WTC11 (cell line): ENCODE measurements around the gene RPL15. TPM values are rescaled to one million over a fixed set of nuclear protein-coding genes. Genes with fewer than 3 reads are reported as not detected.

Experiments used
- ATAC-seq: fragments of 200-7000 bp; cut with Tn5 transposase; 2 replicates; pipeline ENCODE4 v1.10.0; 2021; ENCODE audit warnings: mild to moderate bottlenecking, moderate library complexity
- CTCF ChIA-PET: fragments of 300-600 bp; sonication (Branson Sonifier 250); formaldehyde crosslinking; loops from one replicate; lab custom pipeline; 2021; ENCODE audit warnings: antibody characterized with exemption; lab: Charles Lee
- POLR2A ChIA-PET: fragments of 350-600 bp; sonication (Branson Sonifier 250); formaldehyde crosslinking; loops from one replicate; lab custom pipeline; 2021; ENCODE audit warnings: antibody characterized with exemption; lab: Charles Lee
- DNase-seq: peaks from one replicate; pipeline ENCODE4 v3.0.0; 2021; ENCODE audit warnings: low spot score
- H3K27ac Mint-ChIP-seq: 2 replicates; pipeline ENCODE4 v1.8.0; 2021; ENCODE audit warnings: mixed read lengths
- H3K27me3 Mint-ChIP-seq: 2 replicates; pipeline ENCODE4 v1.8.0; 2021; ENCODE audit warnings: low read depth, mild to moderate bottlenecking, moderate library complexity, mixed read lengths
- H3K36me3 Mint-ChIP-seq: 2 replicates; pipeline ENCODE4 v1.8.0; 2021; ENCODE audit warnings: mixed read lengths
- H3K4me1 Mint-ChIP-seq: 2 replicates; pipeline ENCODE4 v1.8.0; 2022; ENCODE audit warnings: mixed read lengths
- H3K4me3 Mint-ChIP-seq: 2 replicates; pipeline ENCODE4 v1.8.0; 2021; ENCODE audit warnings: mild to moderate bottlenecking, moderate library complexity, mixed read lengths
- H3K9me3 Mint-ChIP-seq: 2 replicates; pipeline ENCODE4 v1.8.0; 2021; ENCODE audit warnings: mixed read lengths
- ELF4 ChIP-seq: sonication (generic); formaldehyde crosslinking; IDR thresholded peaks from 2 replicates; pipeline ENCODE4 v1.8.1; 2022; ENCODE audit warnings: low read depth, mild to moderate bottlenecking, moderate library complexity, missing genetic modification reagents
- ESRRA ChIP-seq: sonication (generic); formaldehyde crosslinking; IDR thresholded peaks from 2 replicates; pipeline ENCODE4 v1.8.1; 2022; ENCODE audit warnings: mild to moderate bottlenecking, missing genetic modification reagents, borderline replicate concordance
- FOXJ3 ChIP-seq: sonication (generic); formaldehyde crosslinking; IDR thresholded peaks from 2 replicates; pipeline ENCODE4 v1.9.0; 2021; ENCODE audit warnings: missing genetic modification reagents, mild to moderate bottlenecking, borderline replicate concordance
- FOXK1 ChIP-seq: sonication (generic); formaldehyde crosslinking; IDR thresholded peaks from 2 replicates; pipeline ENCODE4 v1.8.0; 2022; ENCODE audit warnings: mild to moderate bottlenecking, moderate library complexity, missing genetic modification reagents
- GTF2I ChIP-seq: fragments of 250-450 bp; sonication (Bioruptor Pico); conservative IDR thresholded peaks from 2 replicates; pipeline ENCODE4 v1.4.0; 2021; ENCODE audit warnings: mild to moderate bottlenecking
- IRF2 ChIP-seq: sonication (generic); formaldehyde crosslinking; IDR thresholded peaks from 2 replicates; pipeline ENCODE4 v1.8.0; 2022; ENCODE audit warnings: low read depth, missing genetic modification reagents, borderline replicate concordance
- NFE2L1 ChIP-seq: sonication (generic); formaldehyde crosslinking; IDR thresholded peaks from 2 replicates; pipeline ENCODE4 v1.8.1; 2023; ENCODE audit warnings: missing genetic modification reagents
- NR3C1 ChIP-seq: sonication (generic); formaldehyde crosslinking; conservative IDR thresholded peaks from 2 replicates; pipeline ENCODE4 v1.8.1; 2023; ENCODE audit warnings: low read depth, mild to moderate bottlenecking, missing genetic modification reagents
- SMAD3 ChIP-seq: sonication (generic); formaldehyde crosslinking; IDR thresholded peaks from 2 replicates; pipeline ENCODE4 v1.8.0; 2022; ENCODE audit warnings: missing genetic modification reagents, mild to moderate bottlenecking, borderline replicate concordance
- TEAD1 ChIP-seq: sonication (generic); formaldehyde crosslinking; IDR thresholded peaks from 2 replicates; pipeline ENCODE4 v1.8.0; 2022; ENCODE audit warnings: mild to moderate bottlenecking, missing genetic modification reagents
- TP53 ChIP-seq: sonication (generic); formaldehyde crosslinking; IDR thresholded peaks from 2 replicates; pipeline ENCODE4 v1.8.1; 2023; ENCODE audit warnings: mild to moderate bottlenecking, missing genetic modification reagents
- total RNA-seq: library from RNA; stranded (reverse); gene quantifications from 3 replicates; pipeline ENCODE4 v1.2.3, GENCODE V29; 2021
- TF ChIP-seq, protein P1 (sequence below): sonication (generic); formaldehyde crosslinking; IDR thresholded peaks from 2 replicates; pipeline ENCODE4 v1.8.1; 2022; ENCODE audit warnings: mild to moderate bottlenecking, moderate library complexity, missing genetic modification reagents
- TF ChIP-seq, protein P2 (sequence below): fragments of 250-450 bp; sonication (Bioruptor Pico); IDR thresholded peaks from 2 replicates; pipeline ENCODE4 v1.9.0; 2021; ENCODE audit warnings: mild to moderate bottlenecking, borderline replicate concordance
- TF ChIP-seq, protein P3 (sequence below): sonication (generic); formaldehyde crosslinking; IDR thresholded peaks from 2 replicates; pipeline ENCODE4 v1.8.0; 2023; ENCODE audit warnings: mild to moderate bottlenecking, missing genetic modification reagents
- TF ChIP-seq, protein P4 (sequence below): sonication (generic); formaldehyde crosslinking; IDR thresholded peaks from 2 replicates; pipeline ENCODE4 v1.8.1; 2022; ENCODE audit warnings: low read depth, mild to moderate bottlenecking, moderate library complexity, missing genetic modification reagents, borderline replicate concordance
- TF ChIP-seq, protein P5 (sequence below): sonication (generic); formaldehyde crosslinking; IDR thresholded peaks from 2 replicates; pipeline ENCODE4 v1.8.0; 2022; ENCODE audit warnings: mild to moderate bottlenecking, missing genetic modification reagents
- TF ChIP-seq, protein P6 (sequence below): fragments of 250-450 bp; sonication (Bioruptor Pico); IDR thresholded peaks from 2 replicates; pipeline ENCODE4 v1.8.0; 2021; ENCODE audit warnings: mild to moderate bottlenecking
- TF ChIP-seq, protein P7 (sequence below): sonication (generic); formaldehyde crosslinking; IDR thresholded peaks from 2 replicates; pipeline ENCODE4 v1.8.1; 2023; ENCODE audit warnings: mild to moderate bottlenecking, missing genetic modification reagents

The RPL15 gene
- total RNA-seq, 1 experiment from 2014 or later: 2,428 TPM

DNA sequence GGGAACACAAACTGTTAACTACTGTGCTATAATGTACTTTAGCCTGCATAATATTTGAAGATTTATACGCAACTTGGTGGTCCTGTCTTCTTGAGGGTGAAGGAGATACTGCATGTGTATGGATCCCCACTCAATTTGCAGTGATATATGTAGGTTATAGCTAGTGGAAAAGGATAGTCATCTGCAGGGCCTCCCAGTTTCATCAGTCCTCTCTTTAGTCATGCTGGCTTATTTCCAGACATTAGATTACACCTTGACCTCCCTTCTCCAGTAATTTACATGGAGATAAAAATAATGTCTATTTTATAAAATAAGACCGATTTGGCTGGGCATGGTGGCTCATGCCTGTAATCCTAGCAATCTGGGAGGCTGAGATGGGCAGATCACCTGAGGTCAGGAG lies 31.8 kb downstream of the RPL15 start (continued):
- TF ChIP-seq, protein P1, sequence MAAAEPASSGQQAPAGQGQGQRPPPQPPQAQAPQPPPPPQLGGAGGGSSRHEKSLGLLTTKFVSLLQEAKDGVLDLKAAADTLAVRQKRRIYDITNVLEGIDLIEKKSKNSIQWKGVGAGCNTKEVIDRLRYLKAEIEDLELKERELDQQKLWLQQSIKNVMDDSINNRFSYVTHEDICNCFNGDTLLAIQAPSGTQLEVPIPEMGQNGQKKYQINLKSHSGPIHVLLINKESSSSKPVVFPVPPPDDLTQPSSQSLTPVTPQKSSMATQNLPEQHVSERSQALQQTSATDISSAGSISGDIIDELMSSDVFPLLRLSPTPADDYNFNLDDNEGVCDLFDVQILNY: no peak
- TF ChIP-seq FOXK1 (no peak), NR3C1 (CRISPR knock-in tag) (no peak), TEAD1 (CRISPR knock-in tag) (no peak), SMAD3 (CRISPR knock-in tag) (no peak), TP53 (CRISPR knock-in tag) (no peak), ELF4 (CRISPR knock-in tag) (no peak), GTF2I (CRISPR knock-in tag) (no peak)
- TF ChIP-seq, protein P2, sequence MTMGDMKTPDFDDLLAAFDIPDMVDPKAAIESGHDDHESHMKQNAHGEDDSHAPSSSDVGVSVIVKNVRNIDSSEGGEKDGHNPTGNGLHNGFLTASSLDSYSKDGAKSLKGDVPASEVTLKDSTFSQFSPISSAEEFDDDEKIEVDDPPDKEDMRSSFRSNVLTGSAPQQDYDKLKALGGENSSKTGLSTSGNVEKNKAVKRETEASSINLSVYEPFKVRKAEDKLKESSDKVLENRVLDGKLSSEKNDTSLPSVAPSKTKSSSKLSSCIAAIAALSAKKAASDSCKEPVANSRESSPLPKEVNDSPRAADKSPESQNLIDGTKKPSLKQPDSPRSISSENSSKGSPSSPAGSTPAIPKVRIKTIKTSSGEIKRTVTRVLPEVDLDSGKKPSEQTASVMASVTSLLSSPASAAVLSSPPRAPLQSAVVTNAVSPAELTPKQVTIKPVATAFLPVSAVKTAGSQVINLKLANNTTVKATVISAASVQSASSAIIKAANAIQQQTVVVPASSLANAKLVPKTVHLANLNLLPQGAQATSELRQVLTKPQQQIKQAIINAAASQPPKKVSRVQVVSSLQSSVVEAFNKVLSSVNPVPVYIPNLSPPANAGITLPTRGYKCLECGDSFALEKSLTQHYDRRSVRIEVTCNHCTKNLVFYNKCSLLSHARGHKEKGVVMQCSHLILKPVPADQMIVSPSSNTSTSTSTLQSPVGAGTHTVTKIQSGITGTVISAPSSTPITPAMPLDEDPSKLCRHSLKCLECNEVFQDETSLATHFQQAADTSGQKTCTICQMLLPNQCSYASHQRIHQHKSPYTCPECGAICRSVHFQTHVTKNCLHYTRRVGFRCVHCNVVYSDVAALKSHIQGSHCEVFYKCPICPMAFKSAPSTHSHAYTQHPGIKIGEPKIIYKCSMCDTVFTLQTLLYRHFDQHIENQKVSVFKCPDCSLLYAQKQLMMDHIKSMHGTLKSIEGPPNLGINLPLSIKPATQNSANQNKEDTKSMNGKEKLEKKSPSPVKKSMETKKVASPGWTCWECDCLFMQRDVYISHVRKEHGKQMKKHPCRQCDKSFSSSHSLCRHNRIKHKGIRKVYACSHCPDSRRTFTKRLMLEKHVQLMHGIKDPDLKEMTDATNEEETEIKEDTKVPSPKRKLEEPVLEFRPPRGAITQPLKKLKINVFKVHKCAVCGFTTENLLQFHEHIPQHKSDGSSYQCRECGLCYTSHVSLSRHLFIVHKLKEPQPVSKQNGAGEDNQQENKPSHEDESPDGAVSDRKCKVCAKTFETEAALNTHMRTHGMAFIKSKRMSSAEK: no peak
- TF ChIP-seq, protein P3, sequence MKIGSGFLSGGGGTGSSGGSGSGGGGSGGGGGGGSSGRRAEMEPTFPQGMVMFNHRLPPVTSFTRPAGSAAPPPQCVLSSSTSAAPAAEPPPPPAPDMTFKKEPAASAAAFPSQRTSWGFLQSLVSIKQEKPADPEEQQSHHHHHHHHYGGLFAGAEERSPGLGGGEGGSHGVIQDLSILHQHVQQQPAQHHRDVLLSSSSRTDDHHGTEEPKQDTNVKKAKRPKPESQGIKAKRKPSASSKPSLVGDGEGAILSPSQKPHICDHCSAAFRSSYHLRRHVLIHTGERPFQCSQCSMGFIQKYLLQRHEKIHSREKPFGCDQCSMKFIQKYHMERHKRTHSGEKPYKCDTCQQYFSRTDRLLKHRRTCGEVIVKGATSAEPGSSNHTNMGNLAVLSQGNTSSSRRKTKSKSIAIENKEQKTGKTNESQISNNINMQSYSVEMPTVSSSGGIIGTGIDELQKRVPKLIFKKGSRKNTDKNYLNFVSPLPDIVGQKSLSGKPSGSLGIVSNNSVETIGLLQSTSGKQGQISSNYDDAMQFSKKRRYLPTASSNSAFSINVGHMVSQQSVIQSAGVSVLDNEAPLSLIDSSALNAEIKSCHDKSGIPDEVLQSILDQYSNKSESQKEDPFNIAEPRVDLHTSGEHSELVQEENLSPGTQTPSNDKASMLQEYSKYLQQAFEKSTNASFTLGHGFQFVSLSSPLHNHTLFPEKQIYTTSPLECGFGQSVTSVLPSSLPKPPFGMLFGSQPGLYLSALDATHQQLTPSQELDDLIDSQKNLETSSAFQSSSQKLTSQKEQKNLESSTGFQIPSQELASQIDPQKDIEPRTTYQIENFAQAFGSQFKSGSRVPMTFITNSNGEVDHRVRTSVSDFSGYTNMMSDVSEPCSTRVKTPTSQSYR: no peak

DNA sequence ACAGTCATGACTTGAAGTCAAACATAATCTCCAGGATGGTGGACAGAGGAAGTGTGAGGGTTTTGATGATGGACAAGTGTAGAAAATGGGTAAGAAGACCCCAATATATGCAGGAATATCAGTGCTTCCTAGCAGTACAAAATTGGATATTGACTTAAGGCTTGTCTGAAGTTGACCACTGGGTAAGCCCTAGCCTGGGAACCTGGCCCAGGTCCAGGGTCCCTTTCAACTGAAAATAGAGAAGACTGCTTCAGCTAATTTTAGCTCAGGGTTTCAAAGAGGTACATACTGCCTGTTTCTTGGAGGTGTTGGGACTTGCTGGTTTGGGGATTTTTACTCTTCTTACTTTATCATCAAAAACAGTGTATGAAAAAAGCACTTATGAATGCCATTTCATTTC lies 32.9 kb downstream of the RPL15 start:
- Mint-ChIP-seq H3K4me1 (peaks cover 38% of the 10 kb centered on the region), H3K9me3 (no peaks in the 10 kb centered on the region), H3K4me3 (no peak overlapping the region), H3K27ac (no peak overlapping the region), H3K27me3 (no peaks in the 10 kb centered on the region), H3K36me3 (peaks cover 5% of the 10 kb centered on the region; the same call in 1 of the 2 replicates)
- ChIA-PET POLR2A (interaction anchor here (6.3 kb wide), 1 partner anchor 33 kb away, joined by 31 read pairs; the partner anchor contains the start of genes NKIRAS1 and RPL15), CTCF (no interaction called here)
- TF ChIP-seq, protein P4, sequence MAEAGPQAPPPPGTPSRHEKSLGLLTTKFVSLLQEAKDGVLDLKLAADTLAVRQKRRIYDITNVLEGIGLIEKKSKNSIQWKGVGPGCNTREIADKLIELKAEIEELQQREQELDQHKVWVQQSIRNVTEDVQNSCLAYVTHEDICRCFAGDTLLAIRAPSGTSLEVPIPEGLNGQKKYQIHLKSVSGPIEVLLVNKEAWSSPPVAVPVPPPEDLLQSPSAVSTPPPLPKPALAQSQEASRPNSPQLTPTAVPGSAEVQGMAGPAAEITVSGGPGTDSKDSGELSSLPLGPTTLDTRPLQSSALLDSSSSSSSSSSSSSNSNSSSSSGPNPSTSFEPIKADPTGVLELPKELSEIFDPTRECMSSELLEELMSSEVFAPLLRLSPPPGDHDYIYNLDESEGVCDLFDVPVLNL: no peak
- ATAC-seq (no peak), DNase-seq (no peak)

DNA sequence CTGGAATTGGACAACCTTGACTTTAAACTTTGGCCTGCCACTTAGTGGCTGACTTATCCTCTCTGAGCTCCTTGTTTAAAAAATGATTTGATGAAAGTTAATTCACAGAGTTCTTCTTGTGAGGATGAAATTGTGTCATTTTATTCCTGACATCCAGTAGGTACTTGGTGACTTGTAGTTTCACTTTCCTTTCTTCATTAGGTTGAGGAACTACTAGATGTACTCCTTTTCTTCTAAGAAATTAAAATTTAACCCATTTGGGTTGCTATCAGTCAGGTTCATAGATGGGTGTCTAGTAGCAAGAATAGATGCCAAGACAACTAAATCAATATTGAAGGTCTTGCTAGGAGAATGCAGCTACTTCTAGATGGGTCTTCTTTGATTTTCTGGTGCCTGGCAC lies 33.4 kb downstream of the RPL15 start:
- Mint-ChIP-seq H3K4me1 (peaks cover 38% of the 10 kb centered on the region), H3K4me3 (no peak overlapping the region), H3K9me3 (no peaks in the 10 kb centered on the region), H3K27ac (no peak overlapping the region), H3K27me3 (no peaks in the 10 kb centered on the region), H3K36me3 (peaks cover 5% of the 10 kb centered on the region; the same call in 1 of the 2 replicates)
- CTCF ChIA-PET: interaction anchor here (0.8 to 1.2 kb wide), 2 partner anchors 62 to 116 kb away, joined by 3 to 4 read pairs; no protein-coding TSS in a partner anchor
- POLR2A ChIA-PET: interaction anchor here (0.7 to 6.3 kb wide), 2 partner anchors 33 to 40 kb away, joined by 5 to 31 read pairs; partner anchors contain the start of genes NKIRAS1 and RPL15
- ATAC-seq (no peak), DNase-seq (no peak)
- TF ChIP-seq TEAD1 (CRISPR knock-in tag) (no peak), NFE2L1 (CRISPR knock-in tag) (no peak), ESRRA (no peak), FOXJ3 (CRISPR knock-in tag) (no peak), IRF2 (no peak), GTF2I (CRISPR knock-in tag) (no peak)
- TF ChIP-seq, protein P5, sequence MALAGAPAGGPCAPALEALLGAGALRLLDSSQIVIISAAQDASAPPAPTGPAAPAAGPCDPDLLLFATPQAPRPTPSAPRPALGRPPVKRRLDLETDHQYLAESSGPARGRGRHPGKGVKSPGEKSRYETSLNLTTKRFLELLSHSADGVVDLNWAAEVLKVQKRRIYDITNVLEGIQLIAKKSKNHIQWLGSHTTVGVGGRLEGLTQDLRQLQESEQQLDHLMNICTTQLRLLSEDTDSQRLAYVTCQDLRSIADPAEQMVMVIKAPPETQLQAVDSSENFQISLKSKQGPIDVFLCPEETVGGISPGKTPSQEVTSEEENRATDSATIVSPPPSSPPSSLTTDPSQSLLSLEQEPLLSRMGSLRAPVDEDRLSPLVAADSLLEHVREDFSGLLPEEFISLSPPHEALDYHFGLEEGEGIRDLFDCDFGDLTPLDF: no peak
- TF ChIP-seq, protein P6, sequence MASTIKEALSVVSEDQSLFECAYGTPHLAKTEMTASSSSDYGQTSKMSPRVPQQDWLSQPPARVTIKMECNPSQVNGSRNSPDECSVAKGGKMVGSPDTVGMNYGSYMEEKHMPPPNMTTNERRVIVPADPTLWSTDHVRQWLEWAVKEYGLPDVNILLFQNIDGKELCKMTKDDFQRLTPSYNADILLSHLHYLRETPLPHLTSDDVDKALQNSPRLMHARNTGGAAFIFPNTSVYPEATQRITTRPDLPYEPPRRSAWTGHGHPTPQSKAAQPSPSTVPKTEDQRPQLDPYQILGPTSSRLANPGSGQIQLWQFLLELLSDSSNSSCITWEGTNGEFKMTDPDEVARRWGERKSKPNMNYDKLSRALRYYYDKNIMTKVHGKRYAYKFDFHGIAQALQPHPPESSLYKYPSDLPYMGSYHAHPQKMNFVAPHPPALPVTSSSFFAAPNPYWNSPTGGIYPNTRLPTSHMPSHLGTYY (CRISPR knock-in tag): no peak
- TF ChIP-seq, protein P7, sequence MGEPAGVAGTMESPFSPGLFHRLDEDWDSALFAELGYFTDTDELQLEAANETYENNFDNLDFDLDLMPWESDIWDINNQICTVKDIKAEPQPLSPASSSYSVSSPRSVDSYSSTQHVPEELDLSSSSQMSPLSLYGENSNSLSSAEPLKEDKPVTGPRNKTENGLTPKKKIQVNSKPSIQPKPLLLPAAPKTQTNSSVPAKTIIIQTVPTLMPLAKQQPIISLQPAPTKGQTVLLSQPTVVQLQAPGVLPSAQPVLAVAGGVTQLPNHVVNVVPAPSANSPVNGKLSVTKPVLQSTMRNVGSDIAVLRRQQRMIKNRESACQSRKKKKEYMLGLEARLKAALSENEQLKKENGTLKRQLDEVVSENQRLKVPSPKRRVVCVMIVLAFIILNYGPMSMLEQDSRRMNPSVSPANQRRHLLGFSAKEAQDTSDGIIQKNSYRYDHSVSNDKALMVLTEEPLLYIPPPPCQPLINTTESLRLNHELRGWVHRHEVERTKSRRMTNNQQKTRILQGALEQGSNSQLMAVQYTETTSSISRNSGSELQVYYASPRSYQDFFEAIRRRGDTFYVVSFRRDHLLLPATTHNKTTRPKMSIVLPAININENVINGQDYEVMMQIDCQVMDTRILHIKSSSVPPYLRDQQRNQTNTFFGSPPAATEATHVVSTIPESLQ: no peak
- TF ChIP-seq, protein P4: no peak
